Activated naive CD4-positive, alpha-beta T cell treated with Interleukin-2 at 50 U/mL for 16 hours (primary cell): Measurements from ENCODE around the gene TRIP10.

Experiments used
- DNase-seq: peaks from one replicate; pipeline ENCODE4 v3.0.0-alpha.2; 2020

TRIP10 gene

DNA sequence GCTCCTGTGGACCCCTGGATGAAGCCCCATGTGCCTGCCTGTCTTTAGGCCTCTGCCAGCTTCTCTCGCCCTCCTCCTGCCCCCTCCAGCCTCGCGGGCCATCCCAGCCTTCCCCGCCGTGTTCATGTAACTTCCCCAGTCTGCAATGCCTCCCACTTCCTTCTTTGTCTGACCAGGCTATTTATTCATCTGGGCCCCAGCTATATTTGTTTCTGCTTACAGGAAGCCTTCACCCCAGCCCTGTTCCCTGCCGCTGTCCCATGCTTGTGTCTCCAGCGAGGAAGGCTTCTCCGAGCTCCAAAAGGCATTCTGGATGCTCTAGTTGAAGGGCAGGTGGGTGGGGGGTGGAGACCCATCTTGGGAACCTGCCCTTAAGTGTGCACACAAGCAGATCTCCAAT lies 11.1 kb upstream of the TRIP10 start:
- no peak for DNase-seq

DNA sequence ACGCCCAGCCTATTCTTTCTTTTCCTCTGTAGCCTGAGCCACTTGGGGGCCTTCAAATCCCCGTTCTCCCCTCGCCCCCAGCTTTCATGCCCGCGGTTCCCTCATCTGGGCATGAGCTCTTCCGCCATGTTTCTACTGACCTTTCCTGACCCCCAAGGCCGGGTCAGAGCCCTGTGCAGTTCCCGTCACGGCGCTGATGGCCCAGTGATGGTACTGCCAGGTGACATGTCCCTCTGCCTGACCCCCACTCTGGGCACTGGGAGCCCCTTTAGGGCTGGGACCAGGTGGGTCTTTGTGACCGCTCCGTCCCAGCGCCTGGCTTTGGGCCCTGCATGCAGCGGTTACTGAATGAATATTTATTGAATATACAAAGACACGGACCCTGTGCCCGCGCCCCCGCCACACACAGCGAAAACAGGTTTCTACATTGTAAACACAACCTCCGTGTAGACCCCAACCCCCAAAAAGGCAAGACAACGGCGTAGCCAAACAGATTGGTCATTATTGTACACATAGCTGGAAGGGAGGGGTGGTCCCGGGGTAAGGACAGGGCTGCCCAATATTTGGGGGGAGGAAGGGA lies 9.8 kb upstream of the TRIP10 start:
- DNase-seq, result no peak

DNA sequence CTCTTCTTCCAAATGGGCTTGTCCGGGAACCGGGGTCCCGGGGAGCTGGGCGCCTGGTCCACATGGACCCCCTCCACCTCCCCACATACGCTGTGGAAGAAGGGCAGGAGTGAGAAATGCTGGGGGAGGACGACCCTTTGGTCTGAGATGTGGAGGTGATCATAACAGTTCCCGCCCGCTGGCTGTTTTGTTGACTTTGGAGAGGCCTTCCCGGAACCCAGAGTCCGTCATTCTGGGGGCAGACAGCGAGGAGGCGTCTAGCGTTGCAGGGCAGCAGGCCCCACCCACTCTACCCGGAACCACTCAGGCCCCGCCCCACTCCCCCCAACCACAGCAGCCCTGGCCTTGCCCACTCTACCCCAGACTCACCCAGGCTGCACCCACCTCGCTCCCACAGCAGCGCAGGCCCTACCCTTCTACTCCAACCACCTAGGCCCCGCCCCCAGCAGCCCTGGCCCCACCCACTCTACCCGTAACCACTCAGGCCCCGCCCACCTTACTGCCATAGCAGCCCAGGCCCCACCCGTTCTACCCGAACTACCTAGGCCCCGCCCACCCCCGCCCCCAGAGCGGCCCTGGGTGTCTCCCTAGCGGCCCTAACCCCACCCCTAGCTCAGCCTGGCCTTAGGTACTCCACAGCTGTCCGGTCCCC lies 9.2 kb upstream of the TRIP10 start:
- DNase-seq, result peak; percentile 28

GRCh38 chr19:6730941-6731670 lies 8.4 kb upstream of the TRIP10 start:
- no peak for DNase-seq

GRCh38 chr19:6731822-6732221 lies 7.7 kb upstream of the TRIP10 start:
- no peak for DNase-seq

DNA sequence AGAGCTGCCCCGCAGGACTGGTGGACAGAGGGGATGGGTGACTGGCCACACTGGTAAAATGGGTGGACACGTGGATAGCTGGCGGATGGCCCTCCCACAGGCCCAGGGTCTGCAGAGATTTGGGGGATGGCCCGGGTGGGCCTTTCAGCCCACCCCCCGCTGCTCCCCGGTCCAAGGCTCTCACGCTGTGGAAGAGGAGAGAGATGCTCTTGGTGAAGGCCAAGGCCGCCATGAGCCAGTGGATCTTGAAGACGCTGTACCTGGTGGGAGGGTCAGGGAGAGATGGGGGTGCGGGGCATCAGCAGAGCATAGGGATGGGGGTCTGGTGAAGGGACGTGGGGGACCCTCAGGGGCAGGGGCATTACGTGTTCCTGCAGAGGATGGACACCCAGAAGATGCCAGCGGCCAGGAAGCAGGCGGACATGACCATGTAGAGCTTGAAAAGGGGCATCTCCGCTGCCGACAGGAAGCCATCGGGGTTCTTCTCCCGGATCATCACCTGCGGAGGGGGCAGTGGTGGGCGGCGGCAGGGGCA lies 6.6 kb upstream of the TRIP10 start:
- no peak for DNase-seq

DNA sequence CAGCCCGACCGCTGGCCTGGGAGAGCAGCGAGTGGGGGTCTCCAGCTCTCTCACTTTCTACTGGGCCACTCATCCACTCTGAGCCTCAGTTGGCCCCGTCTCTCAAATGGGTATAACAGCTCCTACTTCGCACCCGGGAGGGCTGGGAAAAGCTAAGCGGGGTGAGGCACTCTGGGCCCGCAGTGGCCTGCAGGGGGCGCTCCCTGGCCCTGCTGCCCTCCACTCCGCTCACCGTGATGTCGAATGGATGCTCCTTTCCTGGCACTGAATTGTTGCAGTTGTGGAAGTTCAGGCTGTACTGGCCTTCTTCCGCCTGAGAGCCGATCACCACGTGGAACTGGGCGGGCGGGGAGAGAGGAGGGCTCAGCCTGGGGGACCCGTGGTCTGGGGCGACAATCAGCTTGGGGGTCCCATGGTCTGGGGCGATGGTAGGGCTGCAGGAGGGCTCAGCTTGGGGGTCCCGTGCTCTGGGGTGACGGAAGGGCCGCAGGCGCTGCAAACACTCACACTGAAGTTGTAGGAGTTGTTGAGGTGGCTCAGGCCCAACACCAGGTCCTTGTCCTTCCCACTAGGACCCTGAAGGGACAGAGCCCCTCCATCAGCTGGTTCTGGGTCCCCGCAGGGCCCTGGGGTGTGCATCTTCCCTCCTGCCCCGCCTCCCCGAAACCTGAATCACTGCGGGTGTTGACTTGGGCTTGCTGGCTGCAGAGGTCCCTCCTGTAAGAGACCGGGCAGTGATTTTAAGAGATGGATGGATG lies 6.0 kb upstream of the TRIP10 start:
- DNase-seq, result no peak

DNA sequence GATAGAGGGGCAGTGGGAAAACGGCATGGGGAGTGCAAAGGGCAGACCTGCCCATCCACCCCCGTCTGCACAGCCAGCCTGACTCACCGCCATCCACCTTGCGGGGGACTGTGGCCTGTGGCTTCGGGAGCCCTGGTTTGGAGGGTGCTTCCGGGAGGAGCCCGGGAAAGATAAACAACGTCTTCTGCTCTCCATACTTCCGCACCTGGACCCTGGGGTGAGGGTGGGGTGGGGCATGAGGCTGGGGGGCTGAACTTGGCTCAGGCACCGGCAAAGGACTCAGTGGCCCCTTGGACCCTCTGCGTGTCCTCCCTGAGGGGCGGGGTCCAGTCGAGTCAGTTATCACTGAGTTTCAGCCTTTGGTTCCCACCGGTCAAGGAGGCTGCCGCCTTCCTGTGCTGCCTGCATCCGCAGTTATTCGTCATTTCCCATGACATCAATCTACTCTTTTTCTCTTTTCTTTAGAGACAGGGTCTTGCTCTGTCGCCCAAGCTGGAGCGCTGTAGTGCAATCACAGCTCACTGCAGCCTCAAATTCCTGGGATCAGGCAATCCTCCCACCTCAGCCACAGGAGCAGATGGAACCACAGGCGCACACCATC lies 5.3 kb upstream of the TRIP10 start:
- DNase-seq, result no peak

GRCh38 chr19:6735181-6735911 lies 4.1 kb upstream of the TRIP10 start:
- no peak for DNase-seq

- peak; percentile 73 for DNase-seq
These were observed 3.1 kb upstream of the TRIP10 start for GRCh38 chr19:6736169-6736916.

DNA sequence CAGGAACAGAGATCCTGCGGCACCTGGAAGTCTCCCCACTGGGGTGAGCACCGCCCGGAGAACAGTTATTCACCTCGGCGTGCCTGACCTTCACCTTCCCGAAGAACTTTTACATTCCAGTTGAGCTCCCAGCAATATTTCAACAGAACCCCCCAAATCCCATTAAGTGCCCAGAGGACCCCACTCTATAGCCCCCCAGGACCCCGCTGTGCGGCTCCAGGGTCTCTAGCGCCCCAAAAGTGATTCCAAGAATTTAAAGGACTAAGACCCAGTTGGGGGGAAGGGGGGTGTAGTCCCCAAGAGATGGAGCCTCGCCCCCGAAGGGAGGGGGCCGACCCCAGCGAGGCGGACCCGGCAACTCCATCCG lies 2.6 kb upstream of the TRIP10 start:
- no peak for DNase-seq

DNA sequence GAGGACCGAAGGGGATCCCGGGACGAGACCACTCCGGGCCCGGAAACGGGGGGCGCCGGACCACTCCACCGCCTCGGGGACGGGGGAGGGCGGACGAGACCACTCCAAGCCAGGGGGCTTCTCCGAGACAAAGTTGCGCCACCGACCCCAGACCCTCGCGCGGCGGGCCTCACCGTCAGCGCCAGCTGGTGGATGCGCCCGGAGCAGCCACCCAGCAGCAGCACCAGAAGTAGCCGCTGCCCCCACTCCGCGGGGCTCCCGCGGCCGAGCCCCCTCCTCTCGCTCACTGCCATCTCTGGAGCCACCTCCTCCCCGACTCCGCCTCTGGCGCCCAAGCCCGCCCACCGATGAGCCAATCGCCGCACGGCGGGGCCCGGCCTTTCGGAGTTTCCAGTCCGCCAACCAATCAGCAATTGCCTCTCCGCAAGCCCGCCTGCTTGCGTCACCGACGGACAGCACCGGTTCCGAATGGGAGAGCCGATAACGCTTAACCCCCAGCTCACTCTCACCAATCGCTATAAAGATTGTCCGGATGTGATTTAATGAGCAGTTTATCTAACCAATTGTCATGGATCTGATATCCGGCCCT lies 2.1 kb upstream of the TRIP10 start, which contains the start of gene GPR108:
GPR108 (minus strand) TSS at position 297 of the 589 bp plus-strand sequence; CDS start at position 293, 4 bp downstream.
- DNase-seq, result peak; percentile 100

DNA sequence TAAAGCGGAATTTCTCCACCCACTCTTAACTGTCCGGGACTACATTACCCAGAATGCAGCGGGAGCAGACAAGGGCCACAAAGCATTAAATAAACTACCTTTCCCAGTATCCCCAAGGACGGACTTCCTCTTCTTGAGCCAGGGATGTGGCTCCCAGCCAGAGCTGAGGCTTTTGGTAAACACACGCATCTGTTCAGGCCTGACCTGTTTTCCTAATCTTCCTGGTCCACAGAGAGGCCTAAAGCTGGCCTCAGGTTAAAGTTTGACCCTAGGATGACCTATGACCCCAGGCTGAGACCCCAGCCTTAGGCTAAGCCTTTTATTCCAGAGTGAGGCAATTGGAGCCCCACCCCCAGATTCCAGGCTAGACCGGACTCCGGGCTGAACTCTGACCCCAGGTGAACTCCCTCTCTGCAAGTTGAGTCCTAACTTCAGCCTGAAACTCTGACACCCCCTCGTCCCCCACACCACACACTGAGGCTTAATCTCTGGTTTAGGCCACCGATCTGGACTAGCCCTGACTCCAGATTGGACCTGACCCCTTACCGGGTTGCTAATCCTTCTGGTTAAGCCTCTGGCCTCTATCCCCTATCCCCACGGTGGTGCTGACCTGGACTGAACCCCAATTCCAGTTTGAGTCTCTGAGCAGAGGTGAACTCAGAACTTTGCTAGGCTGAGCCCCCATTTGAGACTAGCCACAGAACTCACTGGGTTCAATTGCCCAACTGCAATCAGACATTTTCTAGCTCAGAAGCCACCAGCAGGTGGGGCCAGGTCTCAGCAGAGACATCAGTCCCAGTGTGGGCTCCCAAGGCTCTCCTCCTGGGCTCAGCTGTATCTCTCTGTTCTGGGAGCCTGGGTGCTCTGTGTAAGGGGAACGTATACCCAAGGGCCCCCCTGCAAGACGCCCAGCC lies 1.4 kb upstream of the TRIP10 start:
- DNase-seq, result peak; percentile 81

DNA sequence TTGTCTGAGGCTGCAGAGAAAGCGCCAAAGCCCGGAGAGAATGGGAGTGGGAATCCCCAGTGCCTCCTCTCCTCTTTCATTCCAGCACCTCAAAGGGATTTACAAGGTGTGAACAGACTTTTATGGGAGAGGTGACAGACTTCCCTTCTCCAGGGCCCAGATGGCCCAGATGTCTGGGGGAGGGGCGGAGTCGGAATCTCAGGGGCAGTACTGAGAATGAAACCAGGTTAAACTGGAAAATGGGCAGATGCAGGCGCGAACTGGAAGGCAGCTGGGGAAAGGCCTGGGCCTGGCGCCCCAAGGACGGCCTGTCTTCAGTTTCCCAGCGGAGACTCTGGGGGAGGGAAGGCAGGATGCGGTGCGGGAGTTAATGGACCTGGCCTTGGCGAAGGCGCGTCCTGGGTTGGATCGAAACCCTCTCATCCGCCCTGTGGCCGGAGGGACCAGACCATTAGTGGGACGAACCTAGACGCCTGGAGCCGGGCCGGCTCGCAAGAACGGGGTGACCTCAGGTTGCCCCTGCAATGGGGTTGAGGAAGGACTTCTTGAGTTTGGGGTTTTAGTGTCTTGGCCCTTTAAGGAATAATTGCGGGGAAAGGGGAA lies 592 bp upstream of the TRIP10 start:
- peak; percentile 24 for DNase-seq

GRCh38 chr19:6739883-6740588 lies 556 bp downstream of the TRIP10 start:
- peak; percentile 17 for DNase-seq

DNA sequence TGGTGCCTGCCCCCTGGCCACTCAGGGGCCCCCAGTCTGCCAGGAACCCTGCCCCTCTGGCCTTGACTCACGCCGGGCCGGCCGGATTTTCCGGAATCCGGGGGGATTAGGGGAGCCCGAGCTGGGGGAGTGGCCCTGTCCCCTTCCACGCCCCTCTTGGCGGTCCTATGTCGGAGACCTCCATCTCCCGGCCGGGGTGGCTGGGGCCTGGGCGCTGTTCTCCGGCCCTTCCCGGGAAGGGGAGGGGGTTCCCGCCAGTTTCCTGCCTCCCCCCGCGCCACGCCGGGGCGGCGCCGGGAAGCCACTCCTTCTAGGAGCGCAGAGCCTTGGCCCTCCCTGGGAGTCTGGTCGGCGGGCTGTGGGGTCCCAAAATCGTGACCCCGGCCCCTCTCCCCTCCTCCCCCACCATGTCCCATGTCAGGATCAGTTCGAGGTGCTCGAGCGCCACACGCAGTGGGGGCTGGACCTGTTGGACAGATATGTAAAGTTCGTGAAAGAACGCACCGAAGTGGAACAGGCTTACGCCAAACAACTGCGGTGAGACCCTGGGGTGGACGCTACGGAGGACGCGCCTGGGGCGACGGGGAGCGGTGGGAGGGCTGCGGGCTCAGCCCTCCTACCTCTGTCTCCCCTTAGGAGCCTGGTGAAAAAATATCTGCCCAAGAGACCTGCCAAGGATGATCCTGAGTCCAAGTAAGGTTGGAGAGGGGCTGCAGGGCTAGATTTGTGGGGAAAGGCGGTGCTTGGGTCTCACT lies 1.3 kb downstream of the TRIP10 start:
- DNase-seq, result peak; percentile 10

DNA sequence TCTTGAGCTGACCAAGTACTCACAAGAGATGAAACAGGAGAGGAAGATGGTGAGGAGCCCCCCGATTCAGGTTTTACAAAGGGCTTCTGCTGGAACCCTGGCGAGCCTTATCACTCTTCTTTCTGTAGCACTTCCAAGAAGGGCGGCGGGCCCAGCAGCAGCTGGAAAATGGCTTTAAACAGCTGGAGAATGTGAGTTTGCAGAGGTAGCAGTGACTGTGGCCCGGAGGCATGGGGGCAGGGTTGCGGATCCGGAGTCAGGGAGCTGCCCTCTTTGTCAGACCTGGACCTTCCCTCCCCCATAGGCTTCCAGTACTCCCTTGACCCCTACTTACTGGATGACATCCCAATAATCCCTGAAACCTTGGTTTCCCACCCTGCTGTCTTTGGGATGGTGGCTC lies 3.6 kb downstream of the TRIP10 start:
- DNase-seq, result no peak
